KMS-11 (cell line): ENCODE data around the gene IPPK.
A peak's percentile ranks its signal among the peaks of the same experiment; 100 is the strongest.

Experiments used
- H2AFZ ChIP-seq: fragments of 200-600 bp; sonication (generic); 2 replicates; pipeline ENCODE4 v1.6.1; 2016; ENCODE audit warnings: antibody characterized with exemption, mixed run types, low read depth
- H3K27ac ChIP-seq: fragments of 200-600 bp; sonication (generic); 2 replicates; pipeline ENCODE4 v1.6.1; 2016; ENCODE audit warnings: mild to moderate bottlenecking, mixed run types
- H3K27me3 ChIP-seq: fragments of 200-600 bp; sonication (generic); 2 replicates; pipeline ENCODE4 v1.6.1; 2017; ENCODE audit warnings: mild to moderate bottlenecking, low read depth, mixed run types, moderate library complexity; ENCODE audit not compliant: insufficient read depth
- H3K36me3 ChIP-seq: fragments of 200-600 bp; sonication (generic); 2 replicates; pipeline ENCODE4 v1.6.1; 2017; ENCODE audit warnings: mild to moderate bottlenecking, mixed run types; ENCODE audit not compliant: insufficient read depth
- H3K4me1 ChIP-seq: fragments of 200-600 bp; sonication (generic); 2 replicates; pipeline ENCODE4 v1.6.1; 2016; ENCODE audit warnings: mild to moderate bottlenecking, low read depth, mixed run types; ENCODE audit not compliant: poor library complexity, severe bottlenecking
- H3K4me2 ChIP-seq: fragments of 200-600 bp; sonication (generic); 2 replicates; pipeline ENCODE4 v1.7.0; 2016; ENCODE audit warnings: mild to moderate bottlenecking, mixed run types
- H3K4me3 ChIP-seq: fragments of 200-600 bp; sonication (generic); IDR thresholded peaks from 2 replicates; pipeline ENCODE4 v1.6.1; 2017; ENCODE audit warnings: low read depth, low read length, mixed read lengths; ENCODE audit not compliant: insufficient read depth
- H3K79me2 ChIP-seq: fragments of 200-600 bp; sonication (generic); 2 replicates; pipeline ENCODE4 v1.6.1; 2016; ENCODE audit warnings: low read depth, mixed run types; ENCODE audit not compliant: insufficient read depth
- H3K9ac ChIP-seq: fragments of 200-600 bp; sonication (generic); 2 replicates; pipeline ENCODE4 v1.6.1; 2016; ENCODE audit warnings: mild to moderate bottlenecking, mixed run types
- H4K20me1 ChIP-seq: fragments of 200-600 bp; sonication (generic); 2 replicates; pipeline ENCODE4 v1.6.1; 2016; ENCODE audit warnings: mild to moderate bottlenecking, mixed run types; ENCODE audit not compliant: insufficient read depth
- TF ChIP-seq, protein P1 (sequence below): fragments of 200-600 bp; sonication (generic); conservative IDR thresholded peaks from 2 replicates; pipeline ENCODE4 v1.6.1; 2017; ENCODE audit warnings: low read depth, mild to moderate bottlenecking, antibody characterized with exemption, low read length, moderate library complexity, mixed read lengths

The IPPK gene

DNA sequence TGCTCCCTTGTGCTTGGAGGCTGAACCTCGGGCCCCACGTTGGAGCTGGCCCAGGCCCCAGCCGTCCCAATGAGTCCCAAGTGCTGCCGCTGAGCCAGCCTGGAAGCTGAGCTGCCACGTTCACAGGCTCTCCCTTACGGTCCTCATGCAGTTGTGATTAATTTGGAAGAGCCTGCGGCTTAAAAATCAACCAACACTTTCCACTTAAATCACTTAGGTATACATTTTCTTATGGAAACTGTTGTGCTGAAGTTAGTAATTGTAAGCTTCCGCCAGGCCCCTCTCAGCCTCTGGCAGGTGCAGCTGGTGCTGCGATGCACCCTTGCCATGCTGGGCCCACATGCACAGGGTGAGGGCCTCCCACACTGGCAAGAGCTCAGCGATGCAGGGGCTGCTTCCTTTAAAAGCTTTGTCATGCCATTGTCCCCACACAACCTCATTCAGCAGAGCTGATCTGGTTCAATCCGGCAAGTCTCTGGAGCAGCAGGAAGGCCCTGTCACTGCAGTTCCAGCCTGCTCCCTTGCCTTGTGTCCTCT is 61.0 kb downstream of the IPPK start:
- H3K79me2 ChIP-seq, result no peaks in the 10 kb centered on the region
- H3K9ac ChIP-seq, result no peak overlapping the region
- no peaks in the 10 kb centered on the region for H4K20me1 ChIP-seq
- H3K36me3 ChIP-seq, result no peaks in the 10 kb centered on the region
- H3K27me3 ChIP-seq, result no peaks in the 10 kb centered on the region
- no peak overlapping the region for H2AFZ ChIP-seq
- H3K27ac ChIP-seq, result no peak overlapping the region
- H3K4me1 ChIP-seq, result peaks cover 28% of the 10 kb centered on the region
- H3K4me2 ChIP-seq, result no peak overlapping the region
- no peak overlapping the region for H3K4me3 ChIP-seq
- TF ChIP-seq, protein P1, sequence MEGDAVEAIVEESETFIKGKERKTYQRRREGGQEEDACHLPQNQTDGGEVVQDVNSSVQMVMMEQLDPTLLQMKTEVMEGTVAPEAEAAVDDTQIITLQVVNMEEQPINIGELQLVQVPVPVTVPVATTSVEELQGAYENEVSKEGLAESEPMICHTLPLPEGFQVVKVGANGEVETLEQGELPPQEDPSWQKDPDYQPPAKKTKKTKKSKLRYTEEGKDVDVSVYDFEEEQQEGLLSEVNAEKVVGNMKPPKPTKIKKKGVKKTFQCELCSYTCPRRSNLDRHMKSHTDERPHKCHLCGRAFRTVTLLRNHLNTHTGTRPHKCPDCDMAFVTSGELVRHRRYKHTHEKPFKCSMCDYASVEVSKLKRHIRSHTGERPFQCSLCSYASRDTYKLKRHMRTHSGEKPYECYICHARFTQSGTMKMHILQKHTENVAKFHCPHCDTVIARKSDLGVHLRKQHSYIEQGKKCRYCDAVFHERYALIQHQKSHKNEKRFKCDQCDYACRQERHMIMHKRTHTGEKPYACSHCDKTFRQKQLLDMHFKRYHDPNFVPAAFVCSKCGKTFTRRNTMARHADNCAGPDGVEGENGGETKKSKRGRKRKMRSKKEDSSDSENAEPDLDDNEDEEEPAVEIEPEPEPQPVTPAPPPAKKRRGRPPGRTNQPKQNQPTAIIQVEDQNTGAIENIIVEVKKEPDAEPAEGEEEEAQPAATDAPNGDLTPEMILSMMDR, result no peak

DNA sequence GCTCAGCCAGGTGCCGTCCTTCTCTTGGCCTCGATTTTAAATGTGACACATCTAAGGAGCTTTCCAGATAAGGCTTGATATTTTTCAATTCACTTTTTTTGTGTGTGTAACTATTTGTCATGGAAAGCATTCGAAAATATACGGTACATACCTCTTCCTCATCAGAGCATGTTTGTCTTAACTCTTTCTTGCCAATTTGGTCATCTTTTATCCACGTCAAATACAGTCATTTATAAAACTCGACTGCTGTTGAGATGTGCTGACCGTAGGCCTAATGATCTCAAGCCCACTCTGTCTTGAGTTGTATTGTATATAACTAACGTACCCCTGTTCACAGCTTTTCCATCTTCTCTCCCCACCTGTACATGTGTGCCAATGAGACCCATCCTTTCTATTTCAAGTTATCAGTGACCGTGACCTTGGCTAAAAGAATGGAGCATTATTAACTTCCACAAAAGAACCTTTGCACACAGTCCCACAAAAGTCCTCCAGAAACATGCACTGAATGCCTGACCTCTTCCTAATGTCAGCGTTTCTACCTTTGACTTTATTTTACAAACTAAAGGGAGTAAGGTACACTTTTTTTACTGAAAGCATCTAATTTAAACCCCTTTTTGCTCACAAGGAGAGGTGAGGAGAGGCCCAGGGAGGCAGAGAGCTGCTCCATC is 61.6 kb downstream of the IPPK start:
- Histone ChIP-seq H3K9ac (no peak overlapping the region), H3K79me2 (no peaks in the 10 kb centered on the region), H4K20me1 (no peaks in the 10 kb centered on the region), H3K36me3 (no peaks in the 10 kb centered on the region), H2AFZ (no peak overlapping the region), H3K27ac (peak overlapping the region; percentile 34; the same call in 1 of the 2 replicates), H3K4me3 (no peak overlapping the region), H3K4me2 (peak overlapping the region; percentile 51; the same call in 1 of the 2 replicates), H3K4me1 (peaks cover 28% of the 10 kb centered on the region), H3K27me3 (no peaks in the 10 kb centered on the region)
- TF ChIP-seq, protein P1, result no peak

DNA sequence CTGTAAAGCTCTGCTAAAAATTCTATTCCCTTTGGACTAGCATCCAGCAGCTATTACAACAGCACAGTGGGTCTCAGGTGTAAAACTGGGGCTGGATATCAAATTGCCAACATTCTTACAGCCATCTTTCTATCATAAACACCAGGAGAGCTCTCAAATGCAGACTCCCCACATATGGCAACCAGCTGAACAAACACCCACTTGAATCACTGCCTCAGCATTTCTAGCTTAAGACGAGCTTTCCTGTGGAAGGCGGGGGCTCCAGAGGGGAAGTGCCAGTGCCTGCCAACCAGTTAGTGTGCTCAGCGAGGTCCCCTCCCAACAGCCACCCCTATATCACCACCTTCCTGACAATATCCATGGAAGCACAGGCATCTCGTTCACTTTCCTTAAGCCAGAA is 62.2 kb downstream of the IPPK start:
- Histone ChIP-seq H2AFZ (no peak overlapping the region), H3K36me3 (no peaks in the 10 kb centered on the region), H3K9ac (no peak overlapping the region), H4K20me1 (no peaks in the 10 kb centered on the region), H3K79me2 (no peaks in the 10 kb centered on the region), H3K27me3 (no peaks in the 10 kb centered on the region), H3K4me2 (peak overlapping the region; percentile 51), H3K4me1 (peaks cover 28% of the 10 kb centered on the region), H3K27ac (peak overlapping the region; percentile 34; the same call in 1 of the 2 replicates), H3K4me3 (no peak overlapping the region)
- TF ChIP-seq, protein P1, result no peak

DNA sequence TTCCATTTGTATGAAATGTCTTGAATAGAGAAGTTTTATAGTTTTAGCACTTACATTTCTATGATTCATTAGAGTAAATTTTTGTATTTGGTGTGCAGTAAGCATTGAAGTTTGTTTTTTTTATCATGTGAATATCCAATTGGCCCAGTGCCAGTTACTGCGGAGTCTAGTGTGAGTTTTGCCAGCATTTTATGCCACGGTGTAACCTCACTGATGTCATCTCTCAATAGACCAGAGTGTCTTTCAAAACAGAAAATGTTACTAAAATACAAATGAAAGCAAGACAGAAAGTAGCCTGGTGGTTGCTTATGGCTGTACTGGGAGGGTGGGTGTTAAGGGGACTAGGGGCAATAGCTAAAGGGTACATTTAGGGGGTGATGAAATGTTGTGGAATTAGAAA is 62.8 kb downstream of the IPPK start:
- H3K79me2 ChIP-seq, result no peaks in the 10 kb centered on the region
- no peak overlapping the region for H2AFZ ChIP-seq
- TF ChIP-seq, protein P1, result no peak
- H3K27me3 ChIP-seq, result no peaks in the 10 kb centered on the region
- no peak overlapping the region for H3K9ac ChIP-seq
- no peaks in the 10 kb centered on the region for H3K36me3 ChIP-seq
- H4K20me1 ChIP-seq, result no peaks in the 10 kb centered on the region
- H3K4me1 ChIP-seq, result peaks cover 28% of the 10 kb centered on the region
- H3K27ac ChIP-seq, result no peak overlapping the region
- peak overlapping the region; percentile 51; the same call in 1 of the 2 replicates for H3K4me2 ChIP-seq
- no peak overlapping the region for H3K4me3 ChIP-seq
